GM19238 (cell line): ENCODE data around the gene NEAT1.

Experiments used
- DNase-seq: peaks from one replicate; pipeline ENCODE4 v3.0.0; 2011; ENCODE audit warnings: low spot score; ENCODE audit not compliant: insufficient read length

Gene NEAT1

DNA sequence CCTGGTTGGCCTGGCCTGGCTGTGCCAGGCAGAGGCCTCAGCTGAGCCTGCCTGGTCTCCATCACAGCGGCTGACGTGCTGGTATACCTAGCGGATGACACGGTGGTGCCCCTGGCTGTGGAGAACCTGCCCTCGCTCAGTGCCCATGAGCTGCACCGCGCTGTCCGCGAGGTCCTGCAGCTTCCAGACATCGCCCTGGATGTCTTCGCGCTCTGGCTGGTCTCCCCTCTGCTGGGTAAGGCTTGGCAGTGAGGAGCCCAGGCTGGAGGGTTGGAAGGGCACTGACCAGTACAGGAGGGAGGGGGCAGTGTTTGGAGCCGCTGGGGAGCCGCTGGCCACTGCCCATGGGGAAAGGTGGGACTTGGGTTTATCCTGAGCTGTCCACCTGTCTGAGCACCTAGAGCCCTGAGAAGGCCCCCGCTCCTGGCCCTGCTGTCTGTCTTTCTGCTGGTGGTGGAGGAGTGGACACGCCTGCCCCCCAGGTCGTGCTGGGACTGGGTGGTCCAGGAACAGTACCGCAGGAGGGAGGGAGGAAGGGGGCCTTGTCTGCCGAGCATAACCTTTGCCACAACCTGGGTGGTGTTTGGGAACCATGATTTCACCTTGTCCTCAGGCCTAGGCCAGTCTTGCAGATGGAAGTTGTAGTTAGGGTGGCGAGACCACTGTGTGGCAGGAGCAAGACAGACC lies 33.2 kb upstream of the NEAT1 start:
- no peak for DNase-seq

- no peak for DNase-seq
Observed at GRCh38 chr11:65390099-65390941, 32.3 kb upstream of the NEAT1 start.

GRCh38 chr11:65390996-65391395 lies 31.6 kb upstream of the NEAT1 start:
- no peak for DNase-seq

- DNase-seq, result no peak
Observed at GRCh38 chr11:65392186-65392829, 30.3 kb upstream of the NEAT1 start.

DNA sequence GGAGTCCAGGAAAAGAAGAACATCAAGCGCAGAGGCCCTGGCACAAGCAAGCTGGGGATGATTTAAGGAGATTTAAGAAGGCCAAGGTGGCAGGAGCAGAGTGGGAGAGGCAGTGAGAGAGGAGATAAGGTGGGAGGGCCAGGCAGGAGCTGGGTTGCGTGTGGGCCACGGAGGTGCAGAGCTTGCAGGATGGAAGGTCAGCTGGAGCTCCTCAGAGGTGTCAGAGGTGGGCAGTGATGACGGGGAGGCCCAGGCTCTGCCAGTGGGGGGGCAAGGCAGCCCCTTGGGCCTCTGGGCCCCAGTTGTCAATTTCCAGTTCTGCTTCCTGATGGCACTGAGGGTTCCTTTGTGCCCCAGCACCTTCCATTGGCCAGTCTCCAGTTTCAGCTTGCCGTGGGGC lies 29.7 kb upstream of the NEAT1 start:
- no peak for DNase-seq

DNA sequence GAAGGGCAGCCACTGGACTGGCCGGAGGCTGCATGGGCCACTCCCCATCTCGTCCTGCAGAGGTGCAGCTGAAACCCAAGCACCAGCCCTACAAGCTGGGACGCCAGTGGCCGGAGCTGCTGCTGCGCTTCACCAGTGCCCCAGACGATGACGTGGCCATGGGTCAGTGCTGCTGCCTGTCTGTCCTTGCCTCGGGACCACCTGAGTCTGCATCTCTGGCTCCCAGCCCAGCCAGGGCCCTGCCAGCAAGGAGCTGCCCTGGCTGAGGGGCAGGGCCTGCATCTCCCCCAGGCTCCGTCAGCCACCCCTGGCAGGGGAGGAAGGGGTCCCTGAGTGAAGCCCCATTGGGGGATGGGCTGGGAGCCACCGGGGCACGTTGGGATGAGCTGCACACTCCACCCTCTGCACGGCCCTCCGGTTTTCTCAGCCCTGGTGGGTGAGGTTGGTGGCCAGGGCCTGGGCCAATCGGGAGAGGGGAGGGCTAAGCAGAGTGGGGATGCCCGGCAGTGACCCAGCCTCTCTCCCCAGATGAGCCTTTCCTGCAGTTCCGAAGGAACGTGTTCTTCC lies 29.0 kb upstream of the NEAT1 start:
- no peak for DNase-seq

GRCh38 chr11:65394125-65394536 lies 28.5 kb upstream of the NEAT1 start:
- DNase-seq, result no peak

DNA sequence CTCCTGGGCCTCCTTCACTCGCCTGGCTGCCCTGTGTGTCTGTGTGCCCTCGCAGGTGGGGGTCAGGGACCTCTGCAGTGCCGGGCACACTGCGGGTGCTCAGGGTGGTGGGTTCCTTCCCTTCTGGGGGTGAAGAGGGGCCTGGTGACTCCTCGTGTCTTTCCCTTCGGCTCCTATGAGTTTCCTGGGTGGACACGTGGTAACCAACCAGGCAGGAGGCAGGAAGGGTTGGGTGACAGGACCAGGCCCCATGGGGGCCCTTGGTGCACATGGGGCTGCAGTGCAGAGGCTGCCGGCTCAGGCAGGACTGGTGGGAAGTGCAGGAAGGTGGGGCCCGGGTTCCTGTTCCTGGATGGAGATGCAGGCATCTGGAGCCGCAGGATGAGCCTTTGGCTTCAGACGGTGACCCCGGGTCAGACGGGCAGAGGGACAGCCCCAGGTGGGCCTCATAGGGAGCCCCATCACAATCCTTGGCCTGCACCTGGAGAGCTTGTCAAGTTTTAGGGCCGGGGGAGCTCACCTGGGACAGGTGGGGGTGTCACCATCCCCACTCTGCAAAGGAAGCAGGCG lies 26.6 kb upstream of the NEAT1 start:
- no peak for DNase-seq

- DNase-seq, result no peak
Observed at GRCh38 chr11:65396769-65397745, 25.5 kb upstream of the NEAT1 start.

GRCh38 chr11:65398362-65398910 lies 24.2 kb upstream of the NEAT1 start:
- no peak for DNase-seq

GRCh38 chr11:65399249-65399648 lies 23.3 kb upstream of the NEAT1 start:
- no peak for DNase-seq

- no peak for DNase-seq
Observed at GRCh38 chr11:65399845-65400244, 22.8 kb upstream of the NEAT1 start.

DNA sequence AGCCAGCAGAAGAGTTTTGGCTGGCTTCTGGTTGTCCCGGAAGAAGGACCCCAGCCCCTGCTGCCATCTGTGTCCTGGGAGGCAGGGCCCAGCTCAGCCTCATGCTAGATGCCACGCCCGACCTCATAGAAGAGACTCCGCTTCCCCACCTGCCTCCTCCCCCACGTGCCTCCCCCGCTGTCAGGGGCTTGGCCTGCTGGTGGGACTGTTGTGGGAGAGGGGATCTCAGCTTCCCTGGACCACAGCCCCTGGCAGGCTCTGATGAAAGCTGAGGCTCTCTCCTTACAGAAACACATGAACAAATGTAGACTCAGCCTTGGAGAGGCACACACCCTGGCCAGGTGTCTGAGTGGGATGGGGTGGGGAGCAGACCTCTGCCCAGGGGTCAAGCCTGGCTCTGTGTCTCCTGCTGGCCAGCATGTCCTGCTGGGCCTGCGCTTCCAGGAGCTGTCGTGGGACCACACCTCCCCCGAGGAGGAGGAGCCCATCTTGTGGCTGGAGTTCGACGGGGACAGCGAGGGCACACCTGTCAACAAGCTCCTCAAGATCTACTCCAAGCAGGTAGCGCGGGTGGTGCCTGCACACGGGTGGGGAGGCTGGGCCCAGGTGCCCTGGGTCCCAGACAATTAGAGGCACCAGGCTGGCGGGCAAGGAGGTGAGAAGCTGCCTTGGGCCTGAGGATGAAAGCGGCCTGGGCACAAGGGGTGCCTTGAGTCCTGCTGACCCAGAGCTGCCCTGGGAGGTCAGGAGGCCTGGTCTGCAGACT lies 22.1 kb upstream of the NEAT1 start:
- no peak for DNase-seq

GRCh38 chr11:65401073-65401802 lies 21.4 kb upstream of the NEAT1 start:
- DNase-seq, result no peak

DNA sequence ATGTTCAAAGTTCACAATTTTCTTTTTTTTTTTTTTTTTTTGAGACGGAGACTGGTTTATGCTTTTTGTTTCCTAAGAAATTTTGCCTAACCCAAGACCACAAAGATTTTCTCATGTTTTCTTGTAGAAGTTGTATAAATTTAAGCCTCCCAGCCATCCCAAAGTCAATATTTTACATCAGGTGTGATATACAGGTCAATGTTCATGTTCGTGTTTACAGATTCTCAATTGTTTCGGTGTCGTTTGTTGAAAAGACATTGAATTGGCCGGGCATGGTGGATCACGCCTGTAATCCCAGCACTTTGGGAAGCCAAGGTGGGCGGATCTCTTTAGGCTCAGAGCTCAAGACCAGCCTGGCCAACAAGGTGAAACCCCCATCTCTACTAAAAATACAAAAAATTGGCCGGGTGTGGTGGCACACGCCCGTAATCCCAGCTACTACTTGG lies 20.8 kb upstream of the NEAT1 start:
- no peak for DNase-seq

- DNase-seq, result no peak
Observed at GRCh38 chr11:65402790-65403189, 19.8 kb upstream of the NEAT1 start.

- no peak for DNase-seq
Observed at GRCh38 chr11:65403607-65404121, 18.9 kb upstream of the NEAT1 start.

- no peak for DNase-seq
Observed at GRCh38 chr11:65404210-65404609, 18.4 kb upstream of the NEAT1 start.
